ENCODE results near the gene VDR.

The VDR gene

DNA sequence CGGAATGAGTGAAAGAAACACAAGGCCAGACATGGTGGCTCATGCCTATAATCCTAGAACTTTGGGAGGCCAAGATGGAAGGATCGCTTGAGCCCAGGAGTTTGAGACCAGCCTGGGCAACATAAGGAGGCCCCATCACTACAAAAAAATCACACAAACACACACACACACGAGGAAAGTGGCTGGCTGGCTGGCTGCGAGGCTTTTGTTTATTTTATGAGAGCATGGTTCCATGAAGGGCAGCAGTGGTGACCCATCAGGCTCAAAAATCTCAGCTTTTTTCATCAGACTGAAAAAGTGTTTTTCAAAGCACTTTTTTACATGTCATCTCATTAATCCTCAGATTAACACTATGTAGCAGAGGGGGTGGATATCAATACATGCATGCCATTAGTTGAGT is 27.7 kb downstream of the VDR start:
- Histone ChIP-seq H3K36me3 (ENCODE audit: insufficient read depth, low read length) (no peaks in the 10 kb centered on the region), H3K9ac (ENCODE audit: insufficient read length) (no peak overlapping the region), H3K9me3 (ENCODE audit: low read depth, low read length) (no peaks in the 10 kb centered on the region), H3K4me3 (no peak overlapping the region), H3K27ac (no peak overlapping the region)
- TF ChIP-seq POLR2AphosphoS5 (IDR thresholded peaks at IDR 0.05; ENCODE audit: borderline replicate concordance, low read depth, low read length) (no peak), FOXP2 (optimal IDR thresholded peaks at IDR 0.05; ENCODE audit: control extremely low read depth, extremely low read length, insufficient read depth) (no peak), EZH2 (IDR thresholded peaks at IDR 0.05) (no peak)
- DNase-seq (ENCODE audit: low read depth, low spot score), result no peak

DNA sequence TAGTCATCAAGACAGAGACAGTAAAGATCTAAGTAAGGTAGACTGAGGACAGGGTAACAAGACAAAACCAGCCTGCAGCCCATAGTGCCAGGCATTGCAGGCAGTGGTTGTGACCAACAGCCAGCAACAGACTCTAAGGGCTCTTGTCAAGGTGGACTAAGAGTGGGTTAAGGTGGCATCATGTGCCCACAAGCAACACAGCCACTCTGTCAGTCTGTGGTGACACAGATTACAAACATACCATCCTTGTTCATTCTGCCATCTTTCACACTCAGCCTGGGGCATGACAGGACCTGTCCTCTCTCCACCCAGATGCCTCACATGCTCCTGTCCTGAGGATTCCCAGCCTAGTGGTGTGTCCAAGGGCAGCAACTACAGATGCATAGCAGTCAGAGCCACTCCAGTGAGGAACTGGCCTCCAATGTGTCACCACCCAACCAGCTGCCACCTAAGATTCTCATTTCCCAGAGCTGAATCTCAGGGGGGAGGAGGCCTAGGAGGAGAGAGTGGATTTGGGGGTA is 28.3 kb downstream of the VDR start:
- no peaks in the 10 kb centered on the region for H3K36me3 ChIP-seq (ENCODE audit: insufficient read depth, low read length)
- H3K4me3 ChIP-seq, result no peak overlapping the region
- no peak overlapping the region for H3K9ac ChIP-seq (ENCODE audit: insufficient read length)
- TF ChIP-seq POLR2AphosphoS5 (IDR thresholded peaks at IDR 0.05; ENCODE audit: borderline replicate concordance, low read depth, low read length) (no peak), EZH2 (IDR thresholded peaks at IDR 0.05) (no peak), FOXP2 (optimal IDR thresholded peaks at IDR 0.05; ENCODE audit: control extremely low read depth, extremely low read length, insufficient read depth) (no peak)
- no peak for DNase-seq (ENCODE audit: low read depth, low spot score)
- H3K9me3 ChIP-seq (ENCODE audit: low read depth, low read length), result no peaks in the 10 kb centered on the region
- H3K27ac ChIP-seq, result no peak overlapping the region

DNA sequence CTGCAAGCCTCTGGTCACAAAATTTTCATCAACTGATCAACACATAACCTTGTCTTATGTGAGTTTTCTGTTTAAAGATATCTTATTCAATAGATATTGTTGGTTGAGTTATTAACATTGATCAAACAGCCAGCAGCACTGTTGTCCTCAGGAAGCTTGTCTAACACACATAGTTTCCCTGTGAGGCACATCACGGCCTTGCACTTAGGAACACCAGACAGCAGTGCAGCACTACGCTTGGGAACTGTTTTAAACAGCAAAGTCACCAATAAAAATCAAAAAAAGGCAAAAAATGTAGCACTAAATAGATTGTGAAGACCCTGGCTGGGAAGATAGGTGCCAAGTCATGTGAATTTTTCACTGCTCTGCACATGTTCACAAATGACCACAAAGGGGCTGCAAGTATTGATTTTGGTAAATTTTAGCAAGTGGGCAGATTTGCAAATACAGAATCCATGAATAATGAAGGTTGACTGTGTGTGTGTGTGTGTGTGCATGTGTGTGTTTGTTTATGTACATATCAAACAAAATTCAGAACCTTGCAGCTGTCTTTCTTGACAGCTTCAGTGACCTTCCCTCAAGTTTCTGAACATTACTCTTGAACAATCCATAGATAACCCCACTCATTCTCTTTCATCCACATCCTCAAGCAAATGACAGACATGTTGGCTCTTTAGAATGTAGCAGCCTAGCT is 28.9 kb downstream of the VDR start:
- Histone ChIP-seq H3K9ac (ENCODE audit: insufficient read length) (no peak overlapping the region), H3K36me3 (ENCODE audit: insufficient read depth, low read length) (no peaks in the 10 kb centered on the region), H3K4me3 (no peak overlapping the region)

DNA sequence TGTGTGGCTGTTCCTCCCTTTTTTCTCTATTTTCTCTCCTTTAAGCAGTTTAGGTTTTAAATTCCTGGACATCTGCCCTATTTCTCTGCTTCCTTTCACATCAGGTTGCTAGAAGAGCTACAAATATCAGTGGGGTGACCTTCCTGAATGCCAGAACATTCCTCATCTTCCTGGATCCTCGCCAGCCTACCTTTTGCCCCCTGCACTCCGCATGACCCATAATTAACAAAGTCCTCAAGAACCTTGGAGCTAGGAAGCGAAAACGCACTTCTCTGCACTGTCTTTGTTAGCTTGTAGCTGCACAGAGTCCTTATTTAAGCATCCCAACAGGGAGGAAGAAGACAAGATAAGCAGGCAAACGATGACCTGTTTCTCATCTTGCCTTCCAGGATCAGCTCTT is 30.5 kb downstream of the VDR start:
- no peak for TF ChIP-seq POLR2AphosphoS5 (IDR thresholded peaks at IDR 0.05; ENCODE audit: borderline replicate concordance, low read depth, low read length)
- TF ChIP-seq EZH2 (IDR thresholded peaks at IDR 0.05), result no peak
- no peak for TF ChIP-seq FOXP2 (optimal IDR thresholded peaks at IDR 0.05; ENCODE audit: control extremely low read depth, extremely low read length, insufficient read depth)
- DNase-seq (ENCODE audit: low read depth, low spot score), result no peak
- no peak overlapping the region for H3K27ac ChIP-seq
- H3K4me3 ChIP-seq, result no peak overlapping the region
- no peaks in the 10 kb centered on the region for H3K9me3 ChIP-seq (ENCODE audit: low read depth, low read length)
- H3K36me3 ChIP-seq (ENCODE audit: insufficient read depth, low read length), result no peaks in the 10 kb centered on the region
- H3K9ac ChIP-seq (ENCODE audit: insufficient read length), result no peak overlapping the region

More for the DNA sequence above, 28.9 kb downstream of the VDR start:
- no peak for DNase-seq (ENCODE audit: low read depth, low spot score)
- no peak for TF ChIP-seq POLR2AphosphoS5 (IDR thresholded peaks at IDR 0.05; ENCODE audit: borderline replicate concordance, low read depth, low read length)
- TF ChIP-seq EZH2 (IDR thresholded peaks at IDR 0.05), result no peak
- no peak for TF ChIP-seq FOXP2 (optimal IDR thresholded peaks at IDR 0.05; ENCODE audit: control extremely low read depth, extremely low read length, insufficient read depth)
- H3K9me3 ChIP-seq (ENCODE audit: low read depth, low read length), result no peaks in the 10 kb centered on the region
- no peak overlapping the region for H3K27ac ChIP-seq

DNA sequence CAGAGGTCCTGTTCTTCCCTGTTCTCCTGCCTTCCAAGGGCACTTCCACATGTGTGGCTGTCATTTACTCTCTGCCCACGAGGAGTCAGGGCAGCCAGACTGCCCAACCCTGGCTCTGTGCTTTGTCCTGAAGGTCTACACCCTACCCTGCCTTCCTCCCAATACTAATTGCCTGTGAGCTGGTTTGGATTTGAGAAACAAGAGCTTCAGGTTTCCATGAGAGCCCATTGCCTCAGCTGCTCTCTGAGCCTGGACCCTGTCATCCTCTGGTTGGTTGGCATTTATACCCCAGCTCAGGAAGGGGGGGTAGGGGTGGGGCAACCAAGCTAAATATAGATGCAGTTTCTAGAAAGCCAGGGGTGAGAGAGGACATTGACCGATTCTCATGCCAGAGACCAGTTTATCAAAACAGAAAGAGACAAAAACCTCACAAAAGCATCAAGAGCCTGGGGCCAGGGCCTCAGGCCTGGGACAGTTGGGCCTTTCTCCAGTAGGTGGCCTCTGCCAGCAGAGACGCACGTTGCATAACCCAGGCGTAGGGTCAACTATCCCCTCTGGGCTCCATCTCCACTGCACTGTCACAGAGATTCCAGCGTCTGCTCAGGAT is 34.5 kb downstream of the VDR start:
- no peaks in the 10 kb centered on the region for H3K36me3 ChIP-seq (ENCODE audit: insufficient read depth, low read length)
- no peak overlapping the region for H3K9ac ChIP-seq (ENCODE audit: insufficient read length)
- H3K9me3 ChIP-seq (ENCODE audit: low read depth, low read length), result no peaks in the 10 kb centered on the region
- H3K4me3 ChIP-seq, result no peak overlapping the region
- TF ChIP-seq EZH2 (IDR thresholded peaks at IDR 0.05) (no peak), POLR2AphosphoS5 (IDR thresholded peaks at IDR 0.05; ENCODE audit: borderline replicate concordance, low read depth, low read length) (no peak), FOXP2 (optimal IDR thresholded peaks at IDR 0.05; ENCODE audit: control extremely low read depth, extremely low read length, insufficient read depth) (no peak)
- no peak overlapping the region for H3K27ac ChIP-seq
- no peak for DNase-seq (ENCODE audit: low read depth, low spot score)

- Histone ChIP-seq H3K27ac (no peak overlapping the region), H3K9me3 (ENCODE audit: low read depth, low read length) (no peaks in the 10 kb centered on the region), H3K4me3 (no peak overlapping the region), H3K36me3 (ENCODE audit: insufficient read depth, low read length) (no peaks in the 10 kb centered on the region), H3K9ac (ENCODE audit: insufficient read length) (no peak overlapping the region)
- DNase-seq (ENCODE audit: low read depth, low spot score), result no peak
- TF ChIP-seq POLR2AphosphoS5 (IDR thresholded peaks at IDR 0.05; ENCODE audit: borderline replicate concordance, low read depth, low read length), result no peak
Observed at GRCh38 chr12:47868552-47869031, 36.2 kb downstream of the VDR start.

DNA sequence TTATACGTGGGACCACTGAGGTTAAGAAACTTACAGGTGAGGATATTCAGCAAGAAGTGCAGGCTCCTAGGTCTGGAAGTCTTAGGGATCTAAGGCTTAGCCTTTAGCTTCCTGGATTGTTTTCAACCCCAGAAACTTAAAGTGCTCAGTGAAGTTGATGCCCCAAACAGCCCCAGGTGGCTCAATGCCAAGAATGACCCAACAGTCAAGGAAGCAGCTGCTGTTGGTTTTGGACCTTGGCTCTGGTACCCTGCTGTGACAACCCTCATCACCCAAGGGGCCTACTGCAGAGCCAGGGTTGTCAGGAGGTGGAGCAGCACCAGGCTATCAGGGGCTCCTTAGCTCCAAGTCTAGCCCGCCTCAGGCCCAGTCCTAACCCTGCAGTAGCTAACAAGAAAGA is 36.8 kb downstream of the VDR start:
- no peaks in the 10 kb centered on the region for H3K36me3 ChIP-seq (ENCODE audit: insufficient read depth, low read length)

GRCh38 chr12:47867495-47867941 is 37.3 kb downstream of the VDR start:
- DNase-seq (ENCODE audit: low read depth, low spot score), result no peak

More for the DNA sequence above, 36.8 kb downstream of the VDR start:
- DNase-seq (ENCODE audit: low read depth, low spot score), result no peak
- no peak overlapping the region for H3K9ac ChIP-seq (ENCODE audit: insufficient read length)
- no peak overlapping the region for H3K27ac ChIP-seq
- TF ChIP-seq POLR2AphosphoS5 (IDR thresholded peaks at IDR 0.05; ENCODE audit: borderline replicate concordance, low read depth, low read length), result no peak
- no peak for TF ChIP-seq EZH2 (IDR thresholded peaks at IDR 0.05)
- TF ChIP-seq FOXP2 (optimal IDR thresholded peaks at IDR 0.05; ENCODE audit: control extremely low read depth, extremely low read length, insufficient read depth), result no peak
- no peak overlapping the region for H3K4me3 ChIP-seq
- H3K9me3 ChIP-seq (ENCODE audit: low read depth, low read length), result no peaks in the 10 kb centered on the region

More at GRCh38 chr12:47867495-47867941, 37.3 kb downstream of the VDR start:
- Histone ChIP-seq H3K4me3 (no peak overlapping the region), H3K27ac (no peak overlapping the region), H3K36me3 (ENCODE audit: insufficient read depth, low read length) (no peaks in the 10 kb centered on the region), H3K9ac (ENCODE audit: insufficient read length) (no peak overlapping the region), H3K9me3 (ENCODE audit: low read depth, low read length) (no peaks in the 10 kb centered on the region)
- TF ChIP-seq POLR2AphosphoS5 (IDR thresholded peaks at IDR 0.05; ENCODE audit: borderline replicate concordance, low read depth, low read length) (no peak), FOXP2 (optimal IDR thresholded peaks at IDR 0.05; ENCODE audit: control extremely low read depth, extremely low read length, insufficient read depth) (no peak), EZH2 (IDR thresholded peaks at IDR 0.05) (no peak)
